NCI-H2196 (cell line): ENCODE data around the gene TMPRSS6.
"Not testable (repeated sequence)": the region's sequence is repeated elsewhere in the genome, so short reads cannot be mapped to it uniquely, and the experiment has no call there.

Experiments used
- DNase-seq: peaks from one replicate; lab custom pipeline; 2025; ENCODE audit not compliant: unreplicated experiment; lab: John Stamatoyannopoulos, UW

Gene TMPRSS6

GRCh38 chr22:37090920-37091695, 18.4 kb downstream of the TMPRSS6 start:
- DNase-seq: no peak

- DNase-seq: no peak
Measured at GRCh38 chr22:37089434-37089833, 20.1 kb downstream of the TMPRSS6 start.

- no peak for DNase-seq
Measured at GRCh38 chr22:37088750-37089408, 20.6 kb downstream of the TMPRSS6 start.

- DNase-seq: no peak
Measured at GRCh38 chr22:37088108-37088605, 21.4 kb downstream of the TMPRSS6 start.

DNA sequence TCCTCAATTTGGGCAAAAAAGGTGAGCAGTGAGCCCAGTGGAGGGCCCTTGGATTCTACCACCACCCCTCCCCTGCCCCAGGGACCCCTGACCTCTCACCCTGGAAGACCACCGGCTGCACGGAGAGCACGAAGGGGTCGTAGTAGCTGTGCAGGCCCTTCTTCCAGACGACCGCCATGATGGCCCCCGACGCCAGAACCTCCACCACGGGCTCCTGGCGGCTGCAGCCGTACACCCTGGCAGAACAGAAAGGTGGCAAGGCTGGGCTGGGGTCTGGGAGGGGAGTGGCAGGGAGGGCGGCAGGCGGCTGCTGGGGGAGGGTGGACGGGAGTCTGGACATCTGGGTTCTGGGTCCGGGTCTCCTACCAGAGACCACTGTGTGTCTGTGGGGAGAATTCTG, 23.3 kb downstream of the TMPRSS6 start:
- DNase-seq: no peak

- DNase-seq: no peak
Measured at GRCh38 chr22:37084385-37084784, 25.1 kb downstream of the TMPRSS6 start.

GRCh38 chr22:37083914-37084313, 25.6 kb downstream of the TMPRSS6 start:
- no peak for DNase-seq

DNA sequence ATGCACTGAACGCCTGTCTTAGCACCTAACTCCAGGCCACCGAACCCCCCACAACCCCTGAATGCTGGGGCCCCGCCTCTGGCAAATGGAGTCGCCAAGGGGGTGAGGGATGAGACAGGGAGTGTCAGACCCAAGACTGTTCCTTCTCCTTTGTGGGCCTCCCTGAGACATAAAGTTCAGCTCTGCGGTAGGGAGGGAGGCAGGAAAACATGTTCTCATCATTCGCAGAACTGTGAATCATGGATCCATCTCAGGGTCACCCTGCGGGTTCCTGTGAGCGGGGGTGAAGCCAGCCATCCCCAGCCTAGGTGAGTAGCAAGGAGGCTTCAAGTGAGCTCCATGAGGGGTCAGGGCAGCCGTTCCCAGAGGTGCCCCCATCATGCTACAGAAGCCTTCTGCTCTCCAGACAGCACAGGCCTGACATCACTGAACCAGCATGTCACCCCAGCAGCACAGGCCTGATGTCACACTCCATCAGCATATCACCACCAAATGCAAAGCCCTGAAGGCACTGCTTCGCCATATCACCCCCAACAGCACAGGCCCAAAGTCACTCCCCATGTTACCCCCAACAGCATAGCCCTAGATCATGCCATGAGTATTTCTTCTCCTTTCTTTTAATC, 27.2 kb downstream of the TMPRSS6 start:
- no peak for DNase-seq

DNA sequence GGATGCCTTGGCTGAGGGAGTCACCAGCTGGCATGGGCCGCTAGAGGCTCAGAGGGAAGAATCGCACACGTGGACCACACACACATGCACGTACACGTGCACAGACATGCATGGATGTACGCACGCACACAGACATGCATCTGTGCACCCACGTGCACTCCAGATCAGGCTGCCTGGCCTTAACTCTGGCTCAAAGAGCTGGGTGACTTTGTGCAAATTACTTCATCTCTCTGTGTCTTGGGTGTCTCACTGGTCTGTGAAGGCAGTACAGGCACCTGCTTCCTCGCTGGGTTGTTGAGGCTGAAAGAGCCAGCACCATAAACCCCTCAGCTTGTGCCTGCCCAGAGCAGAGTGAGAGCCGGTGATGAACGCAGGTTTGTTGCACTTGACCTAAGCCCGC, 28.7 kb downstream of the TMPRSS6 start:
- no peak for DNase-seq

- no peak for DNase-seq
Measured at GRCh38 chr22:37080438-37080837, 29.1 kb downstream of the TMPRSS6 start.

- DNase-seq: no peak
Measured at GRCh38 chr22:37079668-37080171, 29.8 kb downstream of the TMPRSS6 start.

DNA sequence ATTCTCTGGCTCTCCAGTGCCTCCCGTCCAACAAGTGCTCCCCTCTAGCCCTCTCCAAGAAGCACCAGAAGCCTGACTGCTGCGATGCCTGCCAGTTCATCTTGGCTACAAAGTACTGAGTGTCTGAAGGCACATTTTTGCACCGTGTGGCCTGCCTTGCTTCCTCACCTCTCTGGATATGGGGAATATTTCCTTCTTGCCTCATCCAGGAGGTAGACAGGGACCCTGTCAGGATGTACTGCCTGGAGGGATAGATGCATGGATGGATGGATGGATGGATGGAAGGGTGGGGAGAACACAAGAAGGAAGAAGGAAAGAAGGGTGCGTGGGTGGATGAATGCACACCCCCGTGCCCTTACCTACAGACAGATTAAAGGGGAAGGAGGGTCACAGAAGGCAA, 30.4 kb downstream of the TMPRSS6 start:
- DNase-seq: no peak

GRCh38 chr22:37077802-37078448, 31.6 kb downstream of the TMPRSS6 start:
- peak; percentile 36 for DNase-seq

DNA sequence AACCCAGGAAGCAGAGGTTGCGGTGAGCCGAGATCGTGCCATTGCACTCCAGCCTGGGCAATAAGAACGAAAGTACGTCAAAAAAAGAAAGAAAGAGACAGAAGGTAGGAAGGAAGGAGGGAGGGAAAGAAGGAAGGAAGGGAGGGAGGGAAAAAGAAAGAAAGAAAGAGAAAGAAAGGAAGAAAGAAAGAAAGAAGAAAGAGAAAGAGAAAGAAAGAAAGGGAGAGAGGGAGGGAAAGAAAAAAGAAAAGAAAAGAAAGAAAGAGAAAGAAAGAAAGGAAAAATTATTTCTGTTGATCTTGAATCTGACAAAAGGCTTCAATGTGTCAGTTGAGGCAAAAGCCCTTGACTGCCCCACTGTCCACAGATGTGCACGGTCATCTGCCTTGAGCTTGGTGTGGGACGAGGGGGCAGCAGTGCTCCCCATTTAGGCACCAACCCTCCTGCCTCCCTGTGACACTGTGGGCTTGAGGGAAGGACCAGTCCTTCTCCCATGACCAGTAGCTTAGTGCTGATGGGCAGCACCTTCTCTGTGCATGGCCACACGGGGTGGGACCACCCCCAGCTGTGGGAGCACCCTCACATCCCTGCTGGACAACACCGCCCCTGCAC, 33.6 kb downstream of the TMPRSS6 start:
- no peak for DNase-seq

DNA sequence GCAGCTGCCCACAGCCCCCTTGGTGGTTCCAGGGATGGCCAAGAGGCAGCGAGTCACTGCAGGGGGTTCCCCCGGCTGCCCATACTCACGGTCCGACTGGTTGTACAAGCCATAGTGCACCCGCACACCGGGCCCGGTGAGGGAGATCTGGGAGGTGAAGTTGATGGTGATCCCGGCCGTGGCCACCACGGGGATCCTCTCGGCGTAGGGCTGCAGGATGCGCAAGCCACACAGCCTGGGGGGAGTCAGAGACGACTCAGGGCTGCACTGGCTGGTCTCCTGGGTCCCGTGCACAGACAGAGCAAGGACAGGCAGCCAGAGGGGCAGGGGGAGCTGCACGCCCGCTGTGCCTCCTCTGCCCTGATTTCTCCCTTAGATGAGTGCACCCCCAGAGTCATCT, 34.5 kb downstream of the TMPRSS6 start:
- no peak for DNase-seq

DNA sequence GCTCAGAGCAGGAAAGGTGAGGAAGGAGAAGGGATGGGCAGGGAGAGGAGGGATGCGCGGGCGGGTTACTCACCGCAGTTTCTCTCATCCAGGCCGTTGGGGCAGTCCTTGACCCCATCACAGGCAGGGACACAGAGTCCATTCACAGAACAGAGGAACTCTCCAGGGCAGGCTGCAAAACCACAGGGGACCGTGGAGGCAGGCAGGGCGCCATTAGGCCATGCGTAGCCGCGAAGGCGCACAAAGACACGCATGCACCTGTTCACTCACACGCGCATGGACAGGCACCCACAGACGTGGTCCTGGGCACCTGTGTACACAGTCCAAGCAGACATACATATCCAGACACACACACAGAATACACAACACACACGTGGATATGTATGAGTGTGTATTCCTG, 35.0 kb downstream of the TMPRSS6 start:
- no peak for DNase-seq

GRCh38 chr22:37072673-37073072, 36.8 kb downstream of the TMPRSS6 start:
- no peak for DNase-seq

DNA sequence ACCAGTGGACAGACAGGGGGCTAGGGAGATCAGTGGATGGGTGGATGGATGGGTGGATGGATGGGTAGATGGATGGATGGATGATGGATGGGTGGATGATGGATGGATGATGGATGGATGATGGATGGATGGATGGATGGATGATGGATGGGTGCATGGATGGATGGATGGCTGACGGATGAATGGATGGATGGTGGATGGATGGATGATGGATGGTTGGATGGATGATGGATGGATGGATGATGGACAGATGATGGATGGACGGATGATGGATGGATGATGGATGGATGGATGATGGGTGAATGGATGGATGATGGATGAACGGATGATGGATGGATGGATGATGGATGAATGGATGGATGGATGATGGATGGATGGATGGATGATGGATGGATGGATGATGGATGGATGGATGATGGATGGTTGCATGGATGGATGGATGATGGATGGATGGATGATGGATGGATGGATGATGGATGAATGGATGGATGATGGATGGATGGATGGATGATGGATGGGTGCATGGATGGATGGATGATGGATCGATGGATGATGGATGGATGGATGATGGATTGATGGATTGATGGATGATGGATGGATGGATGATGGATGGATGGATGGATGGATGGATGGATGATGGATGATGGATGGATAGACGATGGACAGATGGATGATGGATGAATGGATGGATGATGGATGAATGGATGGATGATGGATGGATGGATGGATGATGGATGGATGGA, 37.5 kb downstream of the TMPRSS6 start:
- DNase-seq: not testable (repeated sequence)

GRCh38 chr22:37070744-37071143, 38.8 kb downstream of the TMPRSS6 start:
- no peak for DNase-seq

DNA sequence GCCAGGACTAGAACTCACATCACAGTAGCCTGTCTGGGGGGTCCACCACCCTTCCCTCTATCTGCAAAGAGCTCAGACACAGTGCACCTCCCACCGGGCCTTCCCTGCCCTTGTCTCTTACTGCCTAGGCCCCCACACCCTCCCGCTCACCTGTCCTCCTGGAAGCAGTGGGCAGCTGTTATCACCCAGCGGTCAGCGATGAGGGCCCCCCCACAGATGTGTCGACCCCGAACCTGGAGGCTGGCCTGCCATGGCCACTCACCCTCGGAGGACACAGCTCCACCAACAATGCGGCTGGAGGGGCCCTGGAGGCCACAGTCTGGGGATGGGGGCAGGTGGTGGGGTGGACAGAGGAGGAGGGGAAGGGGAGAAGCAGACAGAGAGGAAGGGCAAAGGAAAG, 39.2 kb downstream of the TMPRSS6 start:
- DNase-seq: no peak
